ENCODE results near the gene WWOX. TPM values are rescaled to one million over a fixed set of nuclear protein-coding genes. Genes with fewer than 3 reads are reported as not detected.

Gene WWOX
- total and polyA plus RNA-seq, 4 experiments from 2014 or later: 10.4 to 23.1 (median 17.5) TPM

DNA sequence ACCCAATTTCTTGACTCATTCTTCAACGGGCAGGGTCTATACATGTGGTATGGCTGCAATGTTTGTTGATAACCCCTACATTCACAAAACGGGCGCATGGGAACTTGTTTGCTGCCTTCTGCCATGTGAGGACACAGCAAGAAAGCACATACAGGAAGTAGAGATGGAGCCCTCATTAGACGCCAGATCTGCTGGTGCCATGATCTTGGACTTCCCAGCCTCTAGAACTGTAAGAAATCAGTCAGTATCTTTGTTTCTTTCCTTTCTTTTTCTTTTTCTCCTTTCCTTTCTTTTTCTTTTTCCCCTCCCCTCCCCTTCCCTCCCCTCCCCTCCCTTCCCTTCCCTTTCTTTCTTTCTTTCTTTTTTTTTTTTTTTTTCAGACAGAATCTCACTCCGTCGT, 165.2 kb downstream of the WWOX start:
- intact Hi-C loops (cut with micrococcal nuclease): no loop called here
- Histone ChIP-seq H3K4me3 (ENCODE audit: low read length in 2 of 2) (no peak overlapping the region), H3K36me3 (ENCODE audit: insufficient read depth, low read length) (no peaks in the 10 kb centered on the region), H3K4me1 (ENCODE audit: insufficient read depth, low read length) (no peaks in the 10 kb centered on the region), H3K9me3 (ENCODE audit: control insufficient read depth in 1 of 2, low read length in 2 of 2) (no peaks in the 10 kb centered on the region), H3K27me3 (ENCODE audit: insufficient read depth, low read length) (no peaks in the 10 kb centered on the region), H3K27ac (ENCODE audit: low read depth, low read length) (no peak overlapping the region)
- DNase-seq: no peak
- POLR2A ChIA-PET (ENCODE audit: partially characterized antibody): no interaction called here
- Mint-ChIP-seq H3K4me3 (no peak overlapping the region), H3K36me3 (peaks cover 36 to 45% of the 10 kb centered on the region in 2 donors), H3K9me3 (peaks cover 0 to 15% (median 3%) of the 10 kb centered on the region in 8 donors), H3K27me3 (no peaks in the 10 kb centered on the region), H3K27ac (no peak overlapping the region), H3K4me1 (no peaks in the 10 kb centered on the region)
- CTCF ChIA-PET (ENCODE audit: partially characterized antibody): no interaction called here

DNA sequence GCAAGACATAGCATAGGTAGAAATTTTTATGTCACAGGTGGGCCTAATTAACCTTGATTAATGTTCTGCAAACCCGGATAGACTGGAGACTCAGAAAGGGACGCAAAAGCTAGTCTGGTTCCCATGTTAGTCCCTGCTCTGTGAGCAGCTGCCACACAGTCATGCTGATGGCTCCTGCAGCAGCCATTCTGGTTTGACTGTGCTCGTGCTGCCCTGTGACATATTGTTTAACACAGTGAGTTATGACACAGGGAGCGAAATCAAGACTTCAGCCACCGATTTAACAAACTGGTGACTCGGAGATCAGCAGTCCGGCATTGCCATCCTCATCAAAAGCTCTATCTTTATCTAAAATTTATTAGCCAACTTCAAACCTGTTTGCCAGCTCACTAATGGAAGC, 169.8 kb downstream of the WWOX start:
- H3K36me3 ChIP-seq (ENCODE audit: insufficient read depth, low read length): no peaks in the 10 kb centered on the region
- Mint-ChIP-seq H3K36me3 (peaks cover 25 to 56% of the 10 kb centered on the region in 2 donors), H3K27me3 (no peaks in the 10 kb centered on the region), H3K9me3 (peaks cover 0 to 4% (median 0%) of the 10 kb centered on the region in 8 donors), H3K27ac (no peak overlapping the region), H3K4me3 (no peak overlapping the region), H3K4me1 (no peaks in the 10 kb centered on the region)
- CTCF ChIA-PET (ENCODE audit: partially characterized antibody): interaction anchor here (0.7 kb wide), 1 partner anchor 10 kb away, joined by 3 read pairs; no protein-coding TSS in a partner anchor
- H3K9me3 ChIP-seq (ENCODE audit: control insufficient read depth in 1 of 2, low read length in 2 of 2): no peaks in the 10 kb centered on the region
- no peak for DNase-seq
- POLR2A ChIA-PET (ENCODE audit: partially characterized antibody): no interaction called here
- intact Hi-C loops (cut with micrococcal nuclease): no loop called here
- H3K27ac ChIP-seq (ENCODE audit: low read depth, low read length): no peak overlapping the region
- H3K4me3 ChIP-seq (ENCODE audit: low read length in 2 of 2): no peak overlapping the region
- H3K27me3 ChIP-seq (ENCODE audit: insufficient read depth, low read length): no peaks in the 10 kb centered on the region
- H3K4me1 ChIP-seq (ENCODE audit: insufficient read depth, low read length): no peaks in the 10 kb centered on the region

DNA sequence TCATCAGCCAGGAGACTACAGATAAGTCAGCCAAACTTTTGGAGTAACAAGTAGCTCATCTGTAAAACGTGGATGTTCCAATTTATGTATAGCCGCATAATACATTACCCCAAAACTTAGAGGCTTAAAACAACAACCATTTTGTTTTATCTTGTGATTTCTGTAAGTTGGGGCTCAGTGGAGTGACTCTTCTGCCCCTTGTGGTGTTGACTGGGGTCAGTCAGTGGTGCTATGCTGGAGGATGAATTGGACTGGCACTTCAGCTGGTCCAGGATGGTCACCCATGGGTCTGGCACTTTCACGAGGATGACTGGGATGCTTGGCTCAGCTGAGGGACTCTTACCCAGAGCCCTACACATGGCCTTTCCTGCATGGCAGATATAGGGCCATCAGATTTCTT, 172.5 kb downstream of the WWOX start:
- Mint-ChIP-seq H3K9me3 (peaks cover 0 to 2% (median 0%) of the 10 kb centered on the region in 8 donors), H3K36me3 (peaks cover 6 to 42% of the 10 kb centered on the region in 2 donors), H3K4me3 (no peak overlapping the region), H3K27me3 (no peaks in the 10 kb centered on the region), H3K4me1 (no peaks in the 10 kb centered on the region), H3K27ac (no peak overlapping the region)
- POLR2A ChIA-PET (ENCODE audit: partially characterized antibody): no interaction called here
- no peak overlapping the region for H3K27ac ChIP-seq (ENCODE audit: low read depth, low read length)
- no peaks in the 10 kb centered on the region for H3K27me3 ChIP-seq (ENCODE audit: insufficient read depth, low read length)
- no peaks in the 10 kb centered on the region for H3K9me3 ChIP-seq (ENCODE audit: control insufficient read depth in 1 of 2, low read length in 2 of 2)
- no peaks in the 10 kb centered on the region for H3K4me1 ChIP-seq (ENCODE audit: insufficient read depth, low read length)
- intact Hi-C loops (cut with micrococcal nuclease): no loop called here
- no peak overlapping the region for H3K4me3 ChIP-seq (ENCODE audit: low read length in 2 of 2)
- CTCF ChIA-PET (ENCODE audit: partially characterized antibody): no interaction called here
- no peak for DNase-seq
- H3K36me3 ChIP-seq (ENCODE audit: insufficient read depth, low read length): no peaks in the 10 kb centered on the region

DNA sequence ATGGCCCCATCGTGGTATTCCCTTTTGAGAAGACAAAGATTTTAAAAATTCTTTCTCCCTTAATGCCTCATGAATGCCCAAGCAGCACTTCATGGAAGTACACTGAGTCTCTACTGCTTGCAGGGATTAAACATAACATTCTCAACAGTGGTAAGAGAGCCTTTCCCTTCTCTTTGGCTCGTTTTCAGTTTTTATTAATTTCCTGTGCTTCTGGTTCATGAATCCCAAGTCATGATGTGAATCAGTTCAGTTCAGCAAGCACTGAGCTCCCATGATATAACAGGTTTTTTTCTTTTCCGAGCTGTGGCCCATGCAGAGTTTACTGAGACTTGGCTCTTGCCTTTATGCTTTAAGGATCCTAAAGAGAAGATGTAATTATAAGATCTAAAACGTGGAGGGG, 175.3 kb downstream of the WWOX start:
- Mint-ChIP-seq H3K36me3 (peaks cover 3 to 33% of the 10 kb centered on the region in 2 donors), H3K9me3 (peaks cover 0 to 2% (median 0%) of the 10 kb centered on the region in 8 donors), H3K4me3 (no peak overlapping the region), H3K27me3 (no peaks in the 10 kb centered on the region), H3K4me1 (no peaks in the 10 kb centered on the region), H3K27ac (peak overlapping the region in 1 of 7 donors; percentile 43)
- H3K9me3 ChIP-seq (ENCODE audit: control insufficient read depth in 1 of 2, low read length in 2 of 2): no peaks in the 10 kb centered on the region
- H3K4me1 ChIP-seq (ENCODE audit: insufficient read depth, low read length): no peaks in the 10 kb centered on the region
- H3K27ac ChIP-seq (ENCODE audit: low read depth, low read length): no peak overlapping the region
- no peak overlapping the region for H3K4me3 ChIP-seq (ENCODE audit: low read length in 2 of 2)
- H3K36me3 ChIP-seq (ENCODE audit: insufficient read depth, low read length): no peaks in the 10 kb centered on the region
- H3K27me3 ChIP-seq (ENCODE audit: insufficient read depth, low read length): no peaks in the 10 kb centered on the region
- POLR2A ChIA-PET (ENCODE audit: partially characterized antibody): no interaction called here
- intact Hi-C loops (cut with micrococcal nuclease): no loop called here
- DNase-seq: no peak
- CTCF ChIA-PET (ENCODE audit: partially characterized antibody): no interaction called here

DNA sequence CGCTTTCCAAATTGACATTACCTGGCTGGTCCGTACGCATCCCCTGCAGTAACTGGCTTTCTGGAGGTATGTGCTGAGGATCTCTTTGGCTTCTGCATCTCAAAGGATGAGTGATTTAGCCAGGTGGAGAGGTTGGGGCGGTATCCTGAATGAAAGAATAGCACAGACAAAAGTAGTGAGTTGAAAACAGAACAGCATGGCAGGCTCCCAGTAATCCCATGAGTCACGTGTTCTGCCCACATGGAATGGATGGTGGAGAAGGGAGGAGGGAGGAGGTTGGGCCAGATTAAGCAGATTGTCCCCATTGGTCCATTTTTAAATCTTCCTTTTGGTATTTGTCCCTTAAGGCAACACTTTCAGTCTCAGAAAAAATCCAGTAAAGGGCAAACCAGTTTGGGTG, 176.0 kb downstream of the WWOX start:
- Histone ChIP-seq H3K27ac (ENCODE audit: low read depth, low read length) (no peak overlapping the region), H3K9me3 (ENCODE audit: control insufficient read depth in 1 of 2, low read length in 2 of 2) (no peaks in the 10 kb centered on the region), H3K36me3 (ENCODE audit: insufficient read depth, low read length) (no peaks in the 10 kb centered on the region), H3K4me1 (ENCODE audit: insufficient read depth, low read length) (no peaks in the 10 kb centered on the region), H3K4me3 (ENCODE audit: low read length in 2 of 2) (no peak overlapping the region), H3K27me3 (ENCODE audit: insufficient read depth, low read length) (no peaks in the 10 kb centered on the region)
- ChIA-PET CTCF (ENCODE audit: partially characterized antibody) (no interaction called here), POLR2A (ENCODE audit: partially characterized antibody) (no interaction called here)
- Mint-ChIP-seq H3K4me1 (no peaks in the 10 kb centered on the region), H3K36me3 (peaks cover 6 to 30% of the 10 kb centered on the region in 2 donors), H3K4me3 (no peak overlapping the region), H3K27ac (no peak overlapping the region), H3K9me3 (peaks cover 0 to 2% (median 0%) of the 10 kb centered on the region in 8 donors), H3K27me3 (no peaks in the 10 kb centered on the region)
- intact Hi-C loops (cut with micrococcal nuclease): no loop called here
- no peak for DNase-seq

DNA sequence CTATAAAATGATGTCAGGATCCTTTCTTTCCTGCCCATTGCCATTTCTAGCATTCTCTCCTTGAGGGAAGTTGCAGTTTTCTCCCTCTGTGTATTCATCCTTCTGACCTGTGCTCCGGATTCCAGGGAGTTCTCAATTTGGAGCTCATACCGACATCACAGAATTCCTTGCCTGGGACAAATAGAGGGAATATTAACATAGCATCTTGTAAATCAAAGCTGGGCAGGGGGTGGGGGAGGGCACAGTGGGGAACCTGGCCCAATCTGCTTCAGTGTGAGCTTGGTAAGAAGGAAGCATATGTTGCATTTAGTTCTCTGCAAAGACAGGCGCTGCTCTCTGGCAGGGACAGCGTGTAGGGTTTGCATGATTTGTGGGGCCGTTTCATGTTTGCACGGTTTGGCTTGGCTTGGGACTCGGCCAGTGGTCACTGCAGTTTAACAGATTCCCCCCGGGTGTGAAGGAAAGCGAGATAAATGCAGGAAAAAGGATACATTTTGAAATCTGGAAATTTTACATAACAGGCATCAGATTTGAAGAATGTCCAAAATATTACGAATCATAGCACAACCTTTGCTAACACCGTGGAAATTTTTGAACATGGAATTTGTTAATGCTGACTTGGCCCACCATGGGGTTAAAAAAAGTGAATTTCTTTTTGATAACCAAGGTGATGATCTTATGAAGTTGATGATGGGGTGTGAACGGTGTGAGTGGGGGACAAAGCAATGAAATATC, 178.0 kb downstream of the WWOX start:
- Histone ChIP-seq H3K27me3 (ENCODE audit: insufficient read depth, low read length) (no peaks in the 10 kb centered on the region), H3K36me3 (ENCODE audit: insufficient read depth, low read length) (no peaks in the 10 kb centered on the region), H3K4me1 (ENCODE audit: insufficient read depth, low read length) (no peaks in the 10 kb centered on the region), H3K9me3 (ENCODE audit: control insufficient read depth in 1 of 2, low read length in 2 of 2) (no peaks in the 10 kb centered on the region), H3K4me3 (ENCODE audit: low read length in 2 of 2) (no peak overlapping the region), H3K27ac (ENCODE audit: low read depth, low read length) (no peak overlapping the region)
- no peak overlapping the region for H3K27ac Mint-ChIP-seq
- peaks cover 0 to 2% (median 0%) of the 10 kb centered on the region in 8 donors for H3K9me3 Mint-ChIP-seq
- H3K4me1 Mint-ChIP-seq: no peaks in the 10 kb centered on the region
- peaks cover 3 to 19% of the 10 kb centered on the region in 2 donors for H3K36me3 Mint-ChIP-seq
- ChIA-PET CTCF (ENCODE audit: partially characterized antibody) (no interaction called here), POLR2A (ENCODE audit: partially characterized antibody) (no interaction called here)
- no peak for DNase-seq
- no peaks in the 10 kb centered on the region for H3K27me3 Mint-ChIP-seq
- intact Hi-C loops (cut with micrococcal nuclease): no loop called here
- H3K4me3 Mint-ChIP-seq: no peak overlapping the region

DNA sequence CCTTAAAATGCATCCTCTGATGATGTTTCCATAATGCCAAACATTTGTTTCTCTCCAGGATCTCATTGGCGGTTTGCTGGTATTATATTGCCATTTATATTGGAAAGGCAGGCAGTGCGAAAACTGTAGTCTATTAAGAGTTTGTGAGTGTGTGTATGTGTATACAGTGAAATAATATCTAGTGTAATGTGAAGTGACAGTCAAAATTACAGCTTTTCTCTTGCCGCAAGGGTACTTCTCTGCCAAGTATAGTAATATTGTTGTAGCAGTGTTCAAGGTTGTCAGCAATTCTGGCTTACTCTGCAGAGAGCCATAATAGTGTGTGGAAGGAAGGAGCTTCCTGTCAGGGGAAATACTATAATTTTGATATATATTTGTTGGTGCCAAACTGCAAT, 178.6 kb downstream of the WWOX start:
- Mint-ChIP-seq H3K4me1 (no peaks in the 10 kb centered on the region), H3K27me3 (no peaks in the 10 kb centered on the region), H3K36me3 (peaks cover 3 to 17% of the 10 kb centered on the region in 2 donors), H3K4me3 (no peak overlapping the region), H3K27ac (no peak overlapping the region), H3K9me3 (peaks cover 0 to 2% (median 0%) of the 10 kb centered on the region in 8 donors)
- intact Hi-C loops (cut with micrococcal nuclease): no loop called here
- Histone ChIP-seq H3K4me3 (ENCODE audit: low read length in 2 of 2) (no peak overlapping the region), H3K9me3 (ENCODE audit: control insufficient read depth in 1 of 2, low read length in 2 of 2) (no peaks in the 10 kb centered on the region), H3K27me3 (ENCODE audit: insufficient read depth, low read length) (no peaks in the 10 kb centered on the region), H3K27ac (ENCODE audit: low read depth, low read length) (no peak overlapping the region), H3K36me3 (ENCODE audit: insufficient read depth, low read length) (no peaks in the 10 kb centered on the region), H3K4me1 (ENCODE audit: insufficient read depth, low read length) (no peaks in the 10 kb centered on the region)
- no peak for DNase-seq
- POLR2A ChIA-PET (ENCODE audit: partially characterized antibody): no interaction called here
- CTCF ChIA-PET (ENCODE audit: partially characterized antibody): no interaction called here
